UCSD-AML1 (cell line): ENCODE measurements around the gene P2RX1.
A peak's percentile ranks its signal among the peaks of the same experiment; 100 is the strongest.

Experiments
- DNase-seq: peaks from one replicate; lab custom pipeline; 2025; ENCODE audit not compliant: unreplicated experiment; lab: John Stamatoyannopoulos, UW

P2RX1 gene

GRCh38 chr17:3907483-3908216 is 8.6 kb downstream of the P2RX1 start:
- no peak for DNase-seq

GRCh38 chr17:3906881-3907280 is 9.4 kb downstream of the P2RX1 start:
- no peak for DNase-seq

GRCh38 chr17:3905017-3905520 is 11.2 kb downstream of the P2RX1 start:
- DNase-seq, result no peak

- no peak for DNase-seq
These were observed 11.8 kb downstream of the P2RX1 start for GRCh38 chr17:3904501-3904900.

- DNase-seq, result no peak
These were observed 12.4 kb downstream of the P2RX1 start for GRCh38 chr17:3903881-3904290.

- DNase-seq, result no peak
These were observed 13.0 kb downstream of the P2RX1 start for GRCh38 chr17:3903051-3903825.

- no peak for DNase-seq
These were observed 15.6 kb downstream of the P2RX1 start for GRCh38 chr17:3900646-3901045.

GRCh38 chr17:3897731-3898130 is 18.5 kb downstream of the P2RX1 start:
- no peak for DNase-seq

GRCh38 chr17:3896968-3897235 is 19.4 kb downstream of the P2RX1 start:
- DNase-seq, result no peak

- no peak for DNase-seq
These were observed 19.9 kb downstream of the P2RX1 start for GRCh38 chr17:3896108-3896967.

GRCh38 chr17:3895354-3895753 is 20.9 kb downstream of the P2RX1 start:
- DNase-seq, result no peak

GRCh38 chr17:3894911-3895343 is 21.3 kb downstream of the P2RX1 start:
- DNase-seq, result peak; percentile 39

- no peak for DNase-seq
These were observed 22.1 kb downstream of the P2RX1 start for GRCh38 chr17:3894188-3894587.

GRCh38 chr17:3893720-3894116 is 22.5 kb downstream of the P2RX1 start:
- DNase-seq, result no peak

- DNase-seq, result peak; percentile 93
These were observed 23.1 kb downstream of the P2RX1 start, which contains the start of gene CAMKK1 for GRCh38 chr17:3893003-3893719. Gene CAMKK1, minus strand, starts transcription at chr17:3893053. Its CDS starts 7,366 bp downstream, at chr17:3885687.

- DNase-seq, result peak; percentile 86
These were observed 23.9 kb downstream of the P2RX1 start for GRCh38 chr17:3892095-3892998.

GRCh38 chr17:3891626-3892094 is 24.6 kb downstream of the P2RX1 start:
- no peak for DNase-seq

GRCh38 chr17:3890878-3891219 is 25.4 kb downstream of the P2RX1 start:
- no peak for DNase-seq

- DNase-seq, result no peak
These were observed 26.0 kb downstream of the P2RX1 start for GRCh38 chr17:3890082-3890877.
